HG02763 (cell line): ENCODE measurements around the gene SSH3.

ENCODE experiments used
- ATAC-seq: cut with Tn5 transposase; IDR thresholded peaks from one replicate; pipeline ENCODE4 v1.9.1; 2021; ENCODE audit warnings: mild to moderate bottlenecking, moderate library complexity; ENCODE audit not compliant: unreplicated experiment

The SSH3 gene

GRCh38 chr11:67323526-67323925 is 20.2 kb downstream of the SSH3 start:
- no peak for ATAC-seq

GRCh38 chr11:67332081-67332691 is 28.9 kb downstream of the SSH3 start:
- no peak for ATAC-seq

- no peak for ATAC-seq
Observed at GRCh38 chr11:67337257-67337656, 33.9 kb downstream of the SSH3 start.

DNA sequence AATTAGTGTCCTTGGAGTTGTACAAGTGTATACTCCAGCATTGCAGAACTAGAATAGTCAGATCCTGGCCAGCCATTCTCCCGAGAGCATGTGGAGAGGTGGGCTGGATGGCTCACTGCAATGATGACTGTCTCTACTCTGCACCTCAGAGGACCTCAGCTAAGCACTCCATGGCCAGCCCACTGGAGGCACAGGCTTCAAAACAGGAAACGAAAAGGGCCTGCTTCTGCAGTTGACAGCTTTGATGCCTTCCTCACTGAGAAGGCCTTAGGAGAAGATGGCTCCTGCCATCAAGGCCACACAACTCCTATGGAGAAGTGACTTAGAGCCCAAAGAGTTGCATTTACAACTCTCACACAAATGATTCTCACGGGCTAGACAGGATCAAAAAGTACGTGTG is 40.9 kb downstream of the SSH3 start:
- no peak for ATAC-seq

DNA sequence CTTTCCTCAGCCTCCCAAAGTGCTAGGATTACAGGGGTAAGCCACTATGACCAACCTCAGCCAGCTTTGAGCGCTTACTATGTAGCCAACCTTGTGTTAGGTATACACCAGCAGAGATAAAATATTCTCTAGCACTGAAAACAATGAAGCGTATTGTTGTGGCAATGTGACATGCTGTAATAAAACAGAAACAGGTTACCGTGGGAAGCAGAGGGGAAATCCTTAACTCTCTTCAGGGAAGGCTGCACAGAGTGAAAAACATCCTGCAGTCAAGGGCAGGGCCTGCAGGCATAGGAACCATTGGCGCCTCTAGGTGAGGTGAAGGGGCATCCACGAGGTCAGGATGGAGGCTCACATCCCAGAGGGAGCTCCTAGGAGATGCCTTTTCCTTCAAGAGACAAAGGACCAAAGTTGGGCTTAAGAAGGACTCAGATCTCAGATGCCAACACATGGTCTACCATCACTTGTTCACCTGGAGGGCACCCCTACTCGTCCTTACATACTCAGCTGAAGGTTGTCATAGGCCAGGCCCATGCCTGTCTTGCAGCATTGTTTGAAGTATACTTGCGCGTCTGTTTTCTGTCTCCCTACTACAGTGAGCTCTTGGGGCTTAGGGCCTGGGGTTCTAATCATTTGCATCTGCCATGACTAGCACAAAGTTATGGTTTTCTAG is 42.1 kb downstream of the SSH3 start:
- no peak for ATAC-seq

GRCh38 chr11:67345920-67346819 is 42.8 kb downstream of the SSH3 start:
- no peak for ATAC-seq

DNA sequence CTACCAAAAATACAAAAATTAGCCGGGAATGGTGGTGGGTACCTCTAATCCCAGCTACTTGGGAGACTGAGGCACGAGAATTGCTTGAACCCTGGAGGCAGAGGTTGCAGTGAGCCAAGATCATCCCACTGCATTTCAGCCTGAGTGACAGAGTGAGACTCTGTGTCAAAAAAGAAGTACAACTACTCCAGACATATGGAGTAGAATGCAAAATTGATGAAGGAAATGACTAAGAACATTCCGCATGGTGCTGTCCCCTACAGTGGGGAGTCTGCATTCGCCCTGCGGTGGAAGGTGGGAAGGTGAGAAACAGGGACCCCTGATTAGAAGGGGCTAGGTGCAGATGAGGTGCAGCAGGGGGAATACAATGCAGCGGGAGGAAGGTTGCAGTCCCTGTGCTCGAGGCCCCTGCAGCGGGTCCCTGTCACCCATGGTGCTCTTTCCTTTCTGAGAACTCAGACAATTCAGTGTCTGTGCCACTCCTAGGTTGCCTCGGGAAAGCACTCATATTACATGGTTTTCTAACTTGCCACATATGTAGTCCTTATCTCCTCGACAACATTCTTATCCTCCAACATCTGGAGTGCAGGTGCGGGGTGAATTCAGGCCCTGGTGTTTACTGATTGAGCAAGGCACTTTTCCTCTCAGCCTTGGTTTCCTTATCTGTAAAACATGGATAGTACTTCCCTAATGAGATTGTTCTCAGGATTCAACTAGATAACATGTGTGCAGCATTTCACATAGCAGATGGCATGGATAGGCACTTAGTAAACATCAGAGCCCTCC is 44.8 kb downstream of the SSH3 start:
- no peak for ATAC-seq

- ATAC-seq: no peak
Observed at GRCh38 chr11:67349036-67349435, 45.7 kb downstream of the SSH3 start.

DNA sequence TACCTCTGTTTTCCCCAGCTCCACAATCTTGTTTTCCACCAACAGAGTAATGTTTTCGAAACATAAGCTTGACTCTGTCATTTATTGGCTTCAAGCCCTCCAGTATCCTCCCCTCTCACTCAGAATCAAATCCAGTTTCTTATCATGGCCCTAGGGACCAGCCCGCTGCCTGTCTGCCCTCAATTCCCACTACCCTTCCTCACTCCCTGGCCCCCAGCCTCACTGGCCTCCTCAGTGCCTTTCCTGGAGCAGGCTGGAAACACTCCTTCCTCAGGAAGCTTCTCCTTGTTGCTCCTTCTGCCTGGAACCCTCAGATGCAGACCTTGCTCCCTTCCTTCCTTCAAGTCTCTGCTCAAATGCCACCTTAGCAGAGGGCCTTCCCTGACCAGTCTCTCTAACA is 46.1 kb downstream of the SSH3 start:
- no peak for ATAC-seq

DNA sequence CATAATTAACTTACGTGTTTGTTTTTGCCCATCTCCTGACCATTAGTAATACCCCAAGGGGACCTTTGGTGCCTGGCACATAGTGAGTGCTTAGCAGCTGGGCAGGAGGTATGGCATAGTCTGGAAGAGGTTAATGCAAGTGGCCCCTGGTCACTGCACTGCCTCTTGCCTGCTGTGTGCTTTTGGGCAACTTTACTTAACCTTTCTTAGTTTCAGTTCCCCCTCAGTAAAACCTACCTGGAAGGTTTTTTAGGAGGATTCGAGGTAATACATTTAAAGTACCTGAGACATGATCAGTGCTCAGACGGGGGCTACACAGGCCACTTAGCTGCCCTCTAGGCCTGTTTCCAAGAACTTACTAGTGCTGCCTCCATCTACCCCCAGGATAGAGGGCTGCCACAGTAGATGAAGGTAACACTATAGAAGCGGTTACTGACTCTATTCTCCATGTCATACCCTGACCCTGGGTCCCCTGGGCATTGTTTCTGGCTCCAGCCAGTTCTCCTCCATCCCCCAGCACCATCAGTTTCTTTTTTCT is 46.7 kb downstream of the SSH3 start:
- ATAC-seq: no peak

GRCh38 chr11:67351275-67352005 is 48.1 kb downstream of the SSH3 start:
- ATAC-seq: no peak

- peak; percentile 1 for ATAC-seq
Observed at GRCh38 chr11:67352546-67353316, 49.4 kb downstream of the SSH3 start.

- peak; percentile 78 for ATAC-seq
Observed at GRCh38 chr11:67353317-67354074, 50.2 kb downstream of the SSH3 start, which contains the start of gene POLD4. Gene POLD4, minus strand, starts transcription at chr11:67353546. Its CDS starts 147 bp downstream, at chr11:67353399.

DNA sequence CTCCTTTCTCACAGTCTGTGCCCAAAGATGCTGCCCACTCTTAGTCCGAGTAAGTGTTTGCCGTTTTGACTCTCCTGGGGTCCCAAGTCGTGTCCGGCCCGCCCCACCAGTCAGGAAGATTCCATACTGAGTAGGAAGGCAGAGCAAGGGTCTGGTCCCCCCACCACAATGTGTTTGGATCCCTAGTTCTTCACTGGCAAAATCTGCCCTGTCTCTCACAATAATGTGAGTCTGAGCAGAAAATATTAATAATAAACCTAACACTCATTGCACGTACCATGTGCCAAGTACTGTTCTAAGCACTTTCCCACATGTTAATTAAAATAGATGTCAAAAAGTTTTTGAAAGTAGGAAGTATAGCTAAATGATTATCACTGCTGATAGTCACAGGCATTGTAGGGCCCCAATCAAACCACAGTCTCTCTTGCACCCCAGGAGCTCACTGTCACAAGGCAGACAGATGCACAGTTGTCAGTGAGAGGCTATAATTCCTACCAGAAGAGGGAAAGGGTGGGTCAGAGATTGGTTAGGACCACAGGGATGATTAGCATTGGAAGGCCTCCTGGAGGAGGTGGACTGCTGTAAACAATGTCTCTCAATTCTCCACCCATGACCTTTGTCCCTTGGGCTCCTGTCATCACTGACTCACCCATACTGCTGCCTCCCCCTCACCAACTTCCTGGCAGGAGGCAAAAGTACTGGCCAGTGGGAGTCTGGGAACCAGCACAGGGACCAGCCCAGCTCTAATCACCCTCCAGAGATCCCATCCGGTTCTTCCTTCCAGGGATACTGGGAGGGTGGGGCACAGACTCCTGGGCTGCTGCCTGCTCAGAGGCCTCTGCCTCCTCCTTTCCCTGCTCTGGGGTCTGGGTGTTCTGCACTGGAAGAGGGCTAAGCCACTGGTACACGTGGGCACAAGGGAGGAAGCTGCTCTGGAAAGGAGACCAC is 51.0 kb downstream of the SSH3 start:
- ATAC-seq: no peak

- ATAC-seq: no peak
Observed at GRCh38 chr11:67355023-67355793, 51.9 kb downstream of the SSH3 start.

DNA sequence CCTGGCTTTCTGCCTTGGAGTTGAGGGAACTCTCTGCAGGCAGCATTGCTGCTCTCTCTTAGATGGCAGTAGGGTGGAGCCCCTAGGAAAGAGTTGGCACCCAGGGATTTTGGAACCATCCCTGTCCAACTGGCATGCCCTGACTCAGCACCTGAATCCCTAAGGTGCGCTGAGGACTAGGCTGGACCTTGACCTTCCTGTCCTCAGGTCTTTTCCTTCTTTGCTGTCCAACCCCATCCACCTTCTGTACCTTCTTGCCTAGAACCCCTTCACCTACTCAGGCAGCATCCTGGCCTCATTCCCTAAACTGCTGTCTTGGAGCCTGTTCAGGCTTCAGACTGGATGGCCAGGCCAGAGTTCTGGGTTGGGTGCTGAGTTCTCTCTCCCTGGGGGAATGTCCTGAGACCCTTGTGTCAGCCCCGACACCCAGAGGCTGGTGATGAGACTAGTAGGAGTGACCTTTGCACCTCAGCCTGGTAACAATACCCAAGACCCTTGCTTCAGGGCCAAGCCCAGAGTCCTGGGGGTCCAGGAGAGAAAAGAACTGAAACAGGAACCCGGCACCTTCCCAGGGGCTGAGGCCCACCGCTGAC is 52.6 kb downstream of the SSH3 start:
- ATAC-seq: no peak
